GM12878 (cell line): ENCODE data around the gene CCDC15. TPM values are rescaled to one million over a fixed set of nuclear protein-coding genes. Genes with fewer than 3 reads are reported as not detected.

Experiments used
- ATAC-seq: fragments of 200-7000 bp; cut with Tn5 transposase; 3 replicates; pipeline ENCODE4 v1.9.1; 2020; ENCODE audit warnings: mild to moderate bottlenecking, moderate library complexity
- BruUV-seq: library from RNA; stranded (reverse); fragments of 400-500 nt; replicated peaks from 2 replicates; lab custom pipeline; 2021; lab: Mats Ljungman, UMichigan
- CTCF ChIA-PET: fragments of 300-600 bp; sonication (Branson Sonifier 250); formaldehyde crosslinking; extraction: SDS; loops from one replicate; lab custom pipeline; 2021; ENCODE audit warnings: inconsistent platforms; lab: Yijun Ruan, JAX
- POLR2A ChIA-PET: fragments of 350-600 bp; formaldehyde crosslinking; extraction: SDS; loops from one replicate; lab custom pipeline; 2021; ENCODE audit warnings: inconsistent platforms; lab: Charles Lee
- RAD21 ChIA-PET: fragments of 300-600 bp; sonication (Branson Sonifier 250); formaldehyde crosslinking; loops from one replicate; lab custom pipeline; 2023; ENCODE audit warnings: antibody characterized with exemption; ENCODE audit not compliant: unreplicated experiment; lab: Charles Lee
- SMC1A ChIA-PET: fragments of 300-600 bp; sonication (Branson Sonifier 250); formaldehyde crosslinking; loops from one replicate; lab custom pipeline; 2023; ENCODE audit not compliant: unreplicated experiment, uncharacterized antibody; lab: Charles Lee
- DNase-seq: peaks from one replicate; pipeline ENCODE4 v3.0.0-alpha.2; 2011; ENCODE audit warnings: low read depth, low spot score
- FAIRE-seq: peaks from 3 replicates; lab custom pipeline; 2011; peaks lifted over from hg19 to GRCh38; lab: Jason Lieb, UNC
- H2AFZ ChIP-seq: 2 replicates; pipeline ENCODE4 v1.6.0; 2011; ENCODE audit warnings: low read depth, low read length, control low read depth; ENCODE audit not compliant: control insufficient read depth
- H3K27ac ChIP-seq: 2 replicates; pipeline ENCODE4 v1.5.1; 2011; ENCODE audit warnings: control low read depth; ENCODE audit not compliant: control insufficient read depth, insufficient read depth
- H3K27me3 ChIP-seq, 2 experiments: replicated peaks in 1 of 2; 2 replicates each; pipeline versions ENCODE4 v1.6.0 to v1.6.1; 2011; ENCODE audit warnings: low read length in 1 of 2; ENCODE audit not compliant: control insufficient read depth in 2 of 2, insufficient read depth in 2 of 2
- H3K36me3 ChIP-seq, 2 experiments: 2 replicates each; pipeline ENCODE4 v1.5.1; 2011; ENCODE audit warnings: low read length in 1 of 2; ENCODE audit not compliant: control insufficient read depth in 2 of 2, insufficient read depth in 2 of 2
- H3K4me1 ChIP-seq: 2 replicates; pipeline ENCODE4 v1.6.1; 2011; ENCODE audit warnings: mild to moderate bottlenecking, low read length, moderate library complexity, mixed read lengths; ENCODE audit not compliant: control insufficient read depth, insufficient read depth
- H3K4me2 ChIP-seq: 2 replicates; pipeline ENCODE4 v1.6.0; 2011; ENCODE audit warnings: control low read depth; ENCODE audit not compliant: control insufficient read depth, insufficient read depth
- H3K4me3 ChIP-seq: fragments of 200-600 bp; sonication (generic); 2 replicates; pipeline ENCODE4 v1.5.1; 2016
- H3K79me2 ChIP-seq: 2 replicates; pipeline ENCODE4 v1.6.0; 2011; ENCODE audit warnings: low read length; ENCODE audit not compliant: control insufficient read depth, insufficient read depth
- H3K9ac ChIP-seq: 2 replicates; pipeline ENCODE4 v1.8.0; 2011; ENCODE audit warnings: low read length, control low read depth, mixed read lengths; ENCODE audit not compliant: control insufficient read depth, insufficient read depth
- H3K9me3 ChIP-seq: replicated peaks from 3 replicates; pipeline ENCODE4 v1.5.1; 2011; ENCODE audit warnings: mild to moderate bottlenecking, low read length; ENCODE audit not compliant: control insufficient read depth, insufficient read depth
- H4K20me1 ChIP-seq: 2 replicates; pipeline ENCODE4 v1.6.0; 2011; ENCODE audit not compliant: control insufficient read depth, insufficient read depth
- BCL11A ChIP-seq: IDR thresholded peaks from 2 replicates; pipeline ENCODE4 v1.6.1; 2011; ENCODE audit warnings: low read depth, low read length
- CBX5 ChIP-seq: sonication (generic); IDR thresholded peaks from 2 replicates; pipeline ENCODE4 v1.6.1; 2016; ENCODE audit warnings: low read depth, moderate library complexity, mild to moderate bottlenecking, inconsistent platforms
- CEBPB ChIP-seq, 2 experiments: fragments of 150-350 bp in 1 of 2; IDR thresholded peaks; 2 replicates each; pipeline ENCODE4 v1.6.1; 2012 to 2014; ENCODE audit warnings: low read depth in 2 of 2, low read length in 2 of 2, borderline replicate concordance in 1 of 2, inconsistent platforms in 1 of 2
- SRF ChIP-seq, 2 experiments: IDR thresholded peaks; 2 replicates each; pipeline ENCODE4 v1.6.1; 2011; ENCODE audit warnings: low read depth in 2 of 2, low read length in 2 of 2, mild to moderate bottlenecking in 1 of 2, moderate library complexity in 1 of 2
- TCF3 ChIP-seq: IDR thresholded peaks from 2 replicates; pipeline ENCODE4 v1.6.1; 2012; ENCODE audit warnings: low read depth, mild to moderate bottlenecking, low read length, borderline replicate concordance; ENCODE audit not compliant: insufficient read depth
- in situ Hi-C: fragments of 300-500 bp; cut with MboI; formaldehyde crosslinking; loops from 9 replicates; pipeline ENCODE4 v1.14.3; 2018; ENCODE audit warnings: mixed read lengths
- intact Hi-C: fragments of 100-400 bp; cut with micrococcal nuclease; formaldehyde crosslinking; loops from one replicate; pipeline ENCODE4 v1.14.2; 2022; ENCODE audit not compliant: unreplicated experiment
- polyA plus RNA-seq, 11 experiments: library from polyadenylated mRNA; depleted of rRNA in 4 of 11; unstranded in 6 of 11; stranded (reverse) in 5 of 11; fragments of >200 nt; fragmentation: Nextera tagmentation in 4 of 11; fragmentation: Illumina TruSeq in 1 of 11; extraction: Ambion mirVana in 4 of 11; extraction: Trizol in 1 of 11; gene quantifications; 1 replicate in 1 of 11; 2 replicates in 10 of 11; pipeline versions ENCODE4 v1.2.1 to v1.2.3, GENCODE V29; 2011 to 2016; ENCODE audit warnings: inconsistent platforms in 2 of 11, missing spikeins in 2 of 11, low read depth in 1 of 11
- total RNA-seq, 4 experiments: library from RNA; depleted of rRNA in 3 of 4; stranded (reverse); fragments of >200 nt in 3 of 4; fragmentation: Illumina TruSeq in 1 of 4; extraction: Trizol in 1 of 4; gene quantifications; 2 replicates each; pipeline versions ENCODE4 v1.2.1 to v1.2.3, GENCODE V29; 2013 to 2021

The CCDC15 gene
- total and polyA plus RNA-seq, 10 of the 15 experiments (the other 5 are each of a cell fraction or from before 2014, with no cell fraction given): 2.0 to 5.3 (median 3.3) TPM

DNA sequence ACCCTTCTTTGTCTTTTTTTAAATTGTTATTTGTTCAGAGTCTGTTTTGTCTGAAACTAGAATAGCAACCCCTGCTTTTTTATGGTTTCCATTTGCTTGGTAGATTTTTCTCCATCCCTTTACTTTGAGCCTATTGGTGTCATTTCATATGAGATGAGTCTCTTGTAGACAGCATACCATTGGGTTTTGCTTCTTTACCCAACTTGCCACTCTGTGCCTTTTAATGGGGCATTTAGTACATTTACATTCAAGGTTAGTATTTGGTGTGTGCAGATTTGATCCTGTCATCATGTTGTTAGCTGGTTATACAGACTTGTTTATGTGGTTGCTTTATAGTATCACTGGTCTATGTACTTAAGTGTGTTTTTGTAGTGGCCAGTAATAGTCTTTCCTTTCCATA, 28.0 kb downstream of the CCDC15 start:
- DNase-seq: no peak
- Histone ChIP-seq H3K27ac (no peak overlapping the region), H3K4me1 (no peaks in the 10 kb centered on the region), H3K9me3 (peaks cover 3% of the 10 kb centered on the region; the same call in 2 of the 3 replicates), H3K36me3 (no peaks in the 10 kb centered on the region; a peak in 2 of 4 replicates), H4K20me1 (no peaks in the 10 kb centered on the region), H3K27me3 (no peaks in the 10 kb centered on the region), H3K4me3 (no peak overlapping the region), H3K4me2 (no peak overlapping the region), H3K9ac (no peak overlapping the region), H3K79me2 (no peaks in the 10 kb centered on the region), H2AFZ (no peak overlapping the region)
- SMC1A ChIA-PET: interaction anchor here (0.8 to 2.0 kb wide), 4 partner anchors 9 to 142 kb away, joined by 3 to 6 read pairs (median 4); no protein-coding TSS in a partner anchor
- ATAC-seq: no peak
- in situ Hi-C loops: no loop called here
- CTCF ChIA-PET: interaction anchor here (1.5 kb wide), 1 partner anchor 159 kb away, joined by 5 read pairs; no protein-coding TSS in a partner anchor
- no peak for FAIRE-seq
- no TSS peak for BruUV-seq
- intact Hi-C loops: no loop called here
- RAD21 ChIA-PET: interaction anchor here (1.0 kb wide), 1 partner anchor 146 kb away, joined by 3 read pairs; no protein-coding TSS in a partner anchor
- TF ChIP-seq CBX5 (peak; percentile 42; the same call in 1 of the 2 replicates), BCL11A (no peak), TCF3 (no peak), SRF (IDR thresholded peaks at IDR 0.05; ENCODE audit: low read depth in 2 of 2, low read length in 2 of 2) (no peak), CEBPB (IDR thresholded peaks at IDR 0.05; ENCODE audit: borderline replicate concordance in 1 of 2, low read depth in 2 of 2, low read length in 2 of 2) (no peak)
- POLR2A ChIA-PET: no interaction called here
